CD4-positive, alpha-beta T cell (primary cell): Measurements from ENCODE around the gene MAP4. TPM values are rescaled to one million over a fixed set of nuclear protein-coding genes. Genes with fewer than 3 reads are reported as not detected.

Source experiments
- ATAC-seq: fragments of 200-7000 bp; cut with Tn5 transposase; one replicate; pipeline ENCODE4 v1.10.0; 2022; ENCODE audit warnings: mild to moderate bottlenecking; ENCODE audit not compliant: poor library complexity
- CTCF ChIA-PET: fragments of 350-600 bp; sonication (Branson Sonifier 250); formaldehyde crosslinking; loops from one replicate; lab custom pipeline; 2021; ENCODE audit warnings: antibody characterized with exemption, inconsistent platforms; lab: Charles Lee
- POLR2A ChIA-PET: fragments of 350-600 bp; sonication (Branson Sonifier 250); formaldehyde crosslinking; loops from one replicate; lab custom pipeline; 2021; ENCODE audit warnings: antibody characterized with exemption, inconsistent platforms; lab: Charles Lee
- DNase-seq, 14 experiments: peaks; one replicate each; pipeline ENCODE4 v3.0.0-alpha.2; 2013 to 2020; ENCODE audit warnings: mixed read lengths in 2 of 14
- H3K27ac ChIP-seq, 2 donors: one replicate each; pipeline versions ENCODE4 v1.5.1 to v1.7.0; 2013; ENCODE audit warnings: low read length in 2 of 2, low read depth in 1 of 2, mild to moderate bottlenecking in 1 of 2
- H3K27me3 ChIP-seq, 2 experiments: 1 replicate in 1 of 2; 2 replicates in 1 of 2; pipeline versions ENCODE4 v1.6.1 to v1.7.0; 2013; ENCODE audit warnings: low read length in 2 of 2, control low read depth in 1 of 2, mild to moderate bottlenecking in 1 of 2, moderate library complexity in 1 of 2; ENCODE audit not compliant: insufficient read depth in 2 of 2, control insufficient read depth in 1 of 2
- H3K36me3 ChIP-seq: one replicate; pipeline ENCODE4 v1.6.1; 2013; ENCODE audit warnings: low read length, control low read depth; ENCODE audit not compliant: insufficient read depth
- H3K4me1 ChIP-seq: one replicate; pipeline ENCODE4 v1.6.1; 2013; ENCODE audit warnings: low read length, control low read depth; ENCODE audit not compliant: insufficient read depth
- H3K4me3 ChIP-seq: one replicate; pipeline ENCODE4 v1.5.1; 2013; ENCODE audit warnings: mild to moderate bottlenecking, low read length, moderate library complexity
- H3K9me3 ChIP-seq, 2 experiments: 1 replicate in 1 of 2; 2 replicates in 1 of 2; pipeline versions ENCODE4 v1.6.1 to v1.7.0; 2013; ENCODE audit warnings: low read length in 2 of 2, mild to moderate bottlenecking in 2 of 2, control low read depth in 1 of 2, moderate library complexity in 1 of 2; ENCODE audit not compliant: control insufficient read depth in 1 of 2, insufficient read depth in 1 of 2
- H3K27ac Mint-ChIP-seq: one replicate; pipeline ENCODE4 v1.8.0; 2020; ENCODE audit warnings: mixed read lengths
- H3K27me3 Mint-ChIP-seq: one replicate; pipeline ENCODE4 v1.8.0; 2021; ENCODE audit warnings: mixed read lengths
- H3K36me3 Mint-ChIP-seq: one replicate; pipeline ENCODE4 v1.8.0; 2021; ENCODE audit warnings: low read depth, mixed read lengths
- H3K4me1 Mint-ChIP-seq: one replicate; pipeline ENCODE4 v1.8.0; 2021; ENCODE audit warnings: low read depth, mixed read lengths
- H3K4me3 Mint-ChIP-seq: one replicate; pipeline ENCODE4 v1.8.0; 2020; ENCODE audit warnings: mild to moderate bottlenecking, mixed read lengths
- H3K9me3 Mint-ChIP-seq: one replicate; pipeline ENCODE4 v1.8.0; 2020; ENCODE audit warnings: mixed read lengths
- intact Hi-C, 2 experiments: fragments of 100-400 bp; cut with DNase I in 1 of 2; cut with micrococcal nuclease in 1 of 2; formaldehyde crosslinking; loops; one replicate each; pipeline versions ENCODE4 v1.15.1 to v1.9.0; 2023 to 2025; cut with DNase I, micrococcal nuclease
- total RNA-seq, 174 experiments: library from RNA in 2 of 174; stranded (reverse) in 2 of 174; gene quantifications; one replicate each; pipeline ENCODE4 v1.2.3 and lab custom pipeline; 2021 to 2026
- TF ChIP-seq, protein P1 (sequence below): fragments of 200-600 bp; IDR thresholded peaks from one replicate; pipeline ENCODE4 v1.8.0; 2022; ENCODE audit warnings: antibody characterized with exemption, mild to moderate bottlenecking

MAP4 gene
- total RNA-seq, 2 experiments from 2014 or later, result 42.2 to 42.6 TPM

DNA sequence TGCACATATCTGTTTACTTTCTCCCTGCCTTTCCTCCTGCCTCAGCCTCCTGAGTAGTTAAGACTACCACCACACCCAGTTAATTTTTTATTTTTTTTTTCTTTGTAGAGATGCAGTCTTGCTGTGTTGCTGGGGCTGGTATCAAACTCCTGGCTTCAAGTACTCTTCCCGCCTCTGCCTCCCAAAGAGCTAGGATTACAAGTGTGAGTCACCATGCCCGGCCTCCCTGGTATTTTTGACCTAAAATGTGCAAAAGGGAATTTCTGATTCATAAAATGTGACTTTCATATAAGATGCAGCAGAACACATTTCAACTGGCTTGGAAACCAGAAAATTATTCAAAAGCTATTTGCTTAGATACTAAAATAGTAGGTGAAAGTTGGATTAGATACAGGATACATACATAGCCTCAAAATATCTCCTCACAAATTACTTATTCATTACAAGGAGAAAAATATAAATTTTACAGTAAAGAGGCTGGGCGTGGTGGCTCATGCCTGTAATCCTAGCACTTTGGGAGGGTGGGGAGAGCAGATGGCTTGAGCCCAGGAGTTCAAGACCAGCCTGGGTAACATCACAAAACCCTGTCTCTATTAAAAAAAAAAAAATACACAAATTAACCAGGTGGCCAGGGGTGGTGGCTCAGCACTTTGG is 32.0 kb downstream of the MAP4 start:
- H3K4me1 Mint-ChIP-seq, result no peaks in the 10 kb centered on the region
- Histone ChIP-seq H3K4me3 (no peak overlapping the region), H3K27me3 (no peaks in the 10 kb centered on the region), H3K4me1 (no peaks in the 10 kb centered on the region), H3K9me3 (no peaks in the 10 kb centered on the region), H3K27ac (no peak overlapping the region), H3K36me3 (no peaks in the 10 kb centered on the region)
- DNase-seq (no peak), ATAC-seq (no peak)
- ChIA-PET CTCF (no interaction called here), POLR2A (no interaction called here)
- no peak overlapping the region for H3K4me3 Mint-ChIP-seq
- intact Hi-C loops, result no loop called here
- no peaks in the 10 kb centered on the region for H3K36me3 Mint-ChIP-seq
- no peaks in the 10 kb centered on the region for H3K9me3 Mint-ChIP-seq
- H3K27me3 Mint-ChIP-seq, result no peaks in the 10 kb centered on the region
- no peak overlapping the region for H3K27ac Mint-ChIP-seq
- TF ChIP-seq, protein P1, sequence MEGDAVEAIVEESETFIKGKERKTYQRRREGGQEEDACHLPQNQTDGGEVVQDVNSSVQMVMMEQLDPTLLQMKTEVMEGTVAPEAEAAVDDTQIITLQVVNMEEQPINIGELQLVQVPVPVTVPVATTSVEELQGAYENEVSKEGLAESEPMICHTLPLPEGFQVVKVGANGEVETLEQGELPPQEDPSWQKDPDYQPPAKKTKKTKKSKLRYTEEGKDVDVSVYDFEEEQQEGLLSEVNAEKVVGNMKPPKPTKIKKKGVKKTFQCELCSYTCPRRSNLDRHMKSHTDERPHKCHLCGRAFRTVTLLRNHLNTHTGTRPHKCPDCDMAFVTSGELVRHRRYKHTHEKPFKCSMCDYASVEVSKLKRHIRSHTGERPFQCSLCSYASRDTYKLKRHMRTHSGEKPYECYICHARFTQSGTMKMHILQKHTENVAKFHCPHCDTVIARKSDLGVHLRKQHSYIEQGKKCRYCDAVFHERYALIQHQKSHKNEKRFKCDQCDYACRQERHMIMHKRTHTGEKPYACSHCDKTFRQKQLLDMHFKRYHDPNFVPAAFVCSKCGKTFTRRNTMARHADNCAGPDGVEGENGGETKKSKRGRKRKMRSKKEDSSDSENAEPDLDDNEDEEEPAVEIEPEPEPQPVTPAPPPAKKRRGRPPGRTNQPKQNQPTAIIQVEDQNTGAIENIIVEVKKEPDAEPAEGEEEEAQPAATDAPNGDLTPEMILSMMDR, result no peak

DNA sequence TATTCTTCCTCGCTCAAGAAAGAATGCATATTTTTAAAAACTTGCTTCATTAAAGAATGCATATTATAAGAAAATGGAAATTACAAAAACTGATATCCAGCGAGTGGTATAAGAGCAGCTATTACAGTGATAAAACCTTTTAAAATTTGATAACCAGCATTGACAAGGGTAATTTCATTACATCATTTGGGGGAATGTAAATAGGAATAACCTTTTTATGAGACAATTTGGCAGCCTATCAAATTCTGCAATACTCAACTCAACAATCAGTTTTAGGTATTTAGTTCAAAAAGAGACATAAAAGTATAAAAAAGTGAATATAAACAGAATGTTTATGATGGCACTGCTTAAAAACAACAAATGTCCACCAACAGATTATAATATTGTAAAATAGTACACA is 35.4 kb downstream of the MAP4 start:
- TF ChIP-seq, protein P1, result no peak
- no peak overlapping the region for H3K4me3 ChIP-seq
- ChIA-PET CTCF (interaction anchor here (2.1 kb wide), 1 partner anchor 9 kb away, joined by 10 read pairs; no protein-coding TSS in a partner anchor), POLR2A (no interaction called here)
- H3K4me1 ChIP-seq, result no peaks in the 10 kb centered on the region
- DNase-seq (no peak), ATAC-seq (no peak)
- Mint-ChIP-seq H3K27ac (no peak overlapping the region), H3K9me3 (no peaks in the 10 kb centered on the region), H3K4me1 (peaks cover 4% of the 10 kb centered on the region), H3K27me3 (no peaks in the 10 kb centered on the region), H3K4me3 (no peak overlapping the region), H3K36me3 (no peaks in the 10 kb centered on the region)
- no peaks in the 10 kb centered on the region for H3K9me3 ChIP-seq
- no peaks in the 10 kb centered on the region for H3K27me3 ChIP-seq
- no peak overlapping the region for H3K27ac ChIP-seq
- intact Hi-C loops, result no loop called here
- H3K36me3 ChIP-seq, result no peaks in the 10 kb centered on the region

DNA sequence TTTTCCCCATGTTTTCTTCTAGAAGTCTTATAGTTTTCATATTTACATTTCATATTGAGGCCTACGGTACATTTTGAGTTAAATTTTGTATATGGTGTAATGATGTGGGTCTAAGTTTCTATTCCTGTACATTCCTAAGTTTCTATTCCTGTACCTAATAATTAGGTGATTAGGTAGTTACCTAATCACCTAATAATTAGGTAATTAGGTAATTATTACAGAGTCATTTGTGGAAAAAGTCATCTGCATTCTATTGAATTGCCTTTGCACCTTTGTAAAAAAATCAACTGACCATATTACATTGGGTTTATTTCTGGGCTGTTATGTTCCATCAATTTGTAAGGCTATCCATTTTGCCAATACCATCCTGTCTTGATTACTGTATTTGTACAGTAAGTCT is 37.1 kb downstream of the MAP4 start:
- no peaks in the 10 kb centered on the region for H3K9me3 Mint-ChIP-seq
- no peak for ATAC-seq

More for the DNA sequence above, 37.1 kb downstream of the MAP4 start:
- ChIA-PET CTCF (no interaction called here), POLR2A (no interaction called here)
- intact Hi-C loops, result no loop called here
- DNase-seq, result no peak
- H3K4me1 ChIP-seq, result no peaks in the 10 kb centered on the region
- Mint-ChIP-seq H3K27ac (no peak overlapping the region), H3K4me1 (peaks cover 4% of the 10 kb centered on the region), H3K4me3 (no peak overlapping the region), H3K36me3 (peaks cover 4% of the 10 kb centered on the region), H3K27me3 (no peaks in the 10 kb centered on the region)
- H3K27ac ChIP-seq, result no peak overlapping the region
- no peaks in the 10 kb centered on the region for H3K36me3 ChIP-seq
- no peak overlapping the region for H3K4me3 ChIP-seq
- H3K9me3 ChIP-seq, result no peaks in the 10 kb centered on the region
- H3K27me3 ChIP-seq, result no peaks in the 10 kb centered on the region
- TF ChIP-seq, protein P1, result no peak
